Measurements from ENCODE around the gene EPHA4. TPM values are rescaled to one million over a fixed set of nuclear protein-coding genes. Genes with fewer than 3 reads are reported as not detected.

EPHA4 gene
- total RNA-seq, 2 donors from 2014 or later: 8.9 to 17.1 TPM

GRCh38 chr2:221460136-221460535 is 112.0 kb downstream of the EPHA4 start:
- no peak overlapping the region for H3K4me3 ChIP-seq
- DNase-seq: no peak
- intact Hi-C loops (cut with DNase I): no loop called here
- TF ChIP-seq CTCF (IDR thresholded peaks at IDR 0.05): no peak
- H3K27ac ChIP-seq: no peak overlapping the region
- no peaks in the 10 kb centered on the region for H3K27me3 ChIP-seq
- no peaks in the 10 kb centered on the region for H3K9me3 ChIP-seq
- no peaks in the 10 kb centered on the region for H3K36me3 ChIP-seq
- H3K9ac ChIP-seq (ENCODE audit: low read depth in 2 of 2, low read length in 2 of 2): no peak overlapping the region
- no peaks in the 10 kb centered on the region for H3K4me1 ChIP-seq

GRCh38 chr2:221458578-221458977 is 113.5 kb downstream of the EPHA4 start:
- Histone ChIP-seq H3K4me1 (no peaks in the 10 kb centered on the region), H3K9ac (ENCODE audit: low read depth in 2 of 2, low read length in 2 of 2) (no peak overlapping the region), H3K27ac (no peak overlapping the region), H3K36me3 (no peaks in the 10 kb centered on the region), H3K27me3 (no peaks in the 10 kb centered on the region), H3K4me3 (no peak overlapping the region), H3K9me3 (no peaks in the 10 kb centered on the region)
- no peak for DNase-seq
- TF ChIP-seq CTCF (IDR thresholded peaks at IDR 0.05): no peak
- intact Hi-C loops (cut with DNase I): no loop called here

- intact Hi-C loops (cut with DNase I): no loop called here
- Histone ChIP-seq H3K9ac (ENCODE audit: low read depth in 2 of 2, low read length in 2 of 2) (no peak overlapping the region), H3K36me3 (no peaks in the 10 kb centered on the region), H3K4me3 (no peak overlapping the region), H3K27ac (no peak overlapping the region), H3K9me3 (no peaks in the 10 kb centered on the region), H3K4me1 (no peaks in the 10 kb centered on the region), H3K27me3 (no peaks in the 10 kb centered on the region)
- no peak for DNase-seq
- no peak for TF ChIP-seq CTCF (IDR thresholded peaks at IDR 0.05)
Observed at GRCh38 chr2:221455214-221455613, 116.9 kb downstream of the EPHA4 start.

- Histone ChIP-seq H3K27me3 (no peaks in the 10 kb centered on the region), H3K4me3 (no peak overlapping the region), H3K4me1 (no peaks in the 10 kb centered on the region), H3K9ac (ENCODE audit: low read depth in 2 of 2, low read length in 2 of 2) (no peak overlapping the region), H3K27ac (no peak overlapping the region), H3K36me3 (no peaks in the 10 kb centered on the region), H3K9me3 (no peaks in the 10 kb centered on the region)
- no peak for DNase-seq
- intact Hi-C loops (cut with DNase I): no loop called here
- no peak for TF ChIP-seq CTCF (IDR thresholded peaks at IDR 0.05)
Observed at GRCh38 chr2:221454459-221455105, 117.5 kb downstream of the EPHA4 start.

- no peak overlapping the region for H3K9ac ChIP-seq (ENCODE audit: low read depth in 2 of 2, low read length in 2 of 2)
- no peaks in the 10 kb centered on the region for H3K4me1 ChIP-seq
- no peaks in the 10 kb centered on the region for H3K27me3 ChIP-seq
- intact Hi-C loops (cut with DNase I): no loop called here
- no peaks in the 10 kb centered on the region for H3K9me3 ChIP-seq
- H3K36me3 ChIP-seq: no peaks in the 10 kb centered on the region
- no peak overlapping the region for H3K27ac ChIP-seq
- DNase-seq: no peak
- no peak for TF ChIP-seq CTCF (IDR thresholded peaks at IDR 0.05)
- H3K4me3 ChIP-seq: no peak overlapping the region
Observed at GRCh38 chr2:221451862-221452788, 120.0 kb downstream of the EPHA4 start.
